Ureter (tissue), 1 donor: ENCODE results near the gene ZCCHC14. TPM values are rescaled to one million over a fixed set of nuclear protein-coding genes. Genes with fewer than 3 reads are reported as not detected.

ENCODE experiments used
- DNase-seq: peaks from one replicate; pipeline ENCODE4 v3.0.0-alpha.2; 2020; ENCODE audit warnings: low spot score
- total RNA-seq: library from RNA; stranded (reverse); gene quantifications from one replicate; pipeline ENCODE4 v1.2.4, GENCODE V29; 2023
- donor health status: DM: yes; HTN: yes; CAD: no.

ZCCHC14 gene
- total RNA-seq, 1 donor from 2014 or later, result 27.2 TPM

DNA sequence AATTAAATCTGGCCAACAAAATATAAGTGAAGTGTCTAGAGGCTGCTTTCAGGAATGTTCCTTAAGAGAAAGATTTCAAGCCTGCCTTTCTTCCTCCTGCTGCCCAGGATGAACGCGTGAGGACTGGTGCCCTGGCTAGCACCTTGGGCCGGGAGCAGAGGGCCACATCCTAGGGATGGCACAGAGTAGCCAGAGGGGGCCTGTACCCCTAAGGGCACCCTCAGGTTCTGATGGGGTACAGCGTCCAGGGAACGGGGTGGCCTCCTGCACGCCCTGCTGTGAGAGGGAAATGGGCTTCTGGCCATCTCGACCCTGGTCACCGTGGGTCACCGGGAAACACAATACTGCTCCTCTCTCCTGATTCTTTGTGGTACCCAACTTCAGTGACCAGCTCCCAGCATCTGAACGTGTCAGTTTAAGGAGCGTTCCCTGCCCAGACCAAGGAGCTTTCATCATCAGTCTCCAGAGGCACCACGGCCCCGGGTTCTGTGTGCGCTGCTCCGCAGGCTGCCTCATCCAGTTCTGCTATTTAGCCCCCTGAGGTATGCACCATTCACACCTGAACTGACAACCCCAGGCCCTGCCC, 60.4 kb downstream of the ZCCHC14 start:
- DNase-seq, result no peak

GRCh38 chr16:87431926-87432325, 60.9 kb downstream of the ZCCHC14 start:
- DNase-seq, result no peak

DNA sequence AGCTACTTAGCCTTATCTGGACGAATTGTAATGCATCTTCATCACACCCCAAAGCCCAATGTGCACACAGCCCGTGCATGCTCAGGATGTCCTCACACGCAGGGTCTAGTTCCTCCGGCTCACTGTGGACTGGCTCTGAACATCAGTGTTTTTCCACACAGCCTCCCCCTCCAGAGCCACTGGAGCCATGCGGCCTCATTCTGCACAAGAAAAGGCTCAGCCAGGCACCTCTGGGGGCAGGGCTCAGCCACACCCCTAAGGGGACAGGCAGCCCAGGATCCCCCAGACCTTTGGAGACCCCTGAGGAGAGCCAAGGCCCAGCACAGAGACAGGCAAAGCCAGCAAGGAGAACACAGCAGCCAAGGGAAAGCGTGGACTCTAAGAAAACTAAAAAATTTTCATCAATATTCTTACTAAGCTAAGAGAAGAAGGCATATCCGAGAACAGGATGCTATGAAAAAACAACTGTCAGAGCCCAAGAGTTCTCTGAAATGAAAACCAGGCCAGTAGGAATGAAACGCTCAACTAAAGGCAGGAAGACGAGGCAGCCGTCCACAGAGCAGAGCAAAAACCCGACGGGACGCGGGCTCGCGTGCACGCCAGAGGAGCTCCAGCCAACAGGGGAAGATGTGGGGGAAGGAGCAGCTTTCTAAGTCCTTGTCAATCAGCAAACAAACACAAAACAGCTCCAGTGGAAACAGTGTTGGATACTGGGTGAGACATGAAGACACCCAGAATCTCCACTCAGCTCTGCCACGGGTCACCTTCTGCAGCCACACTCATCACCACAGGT, 66.2 kb downstream of the ZCCHC14 start:
- no peak for DNase-seq

DNA sequence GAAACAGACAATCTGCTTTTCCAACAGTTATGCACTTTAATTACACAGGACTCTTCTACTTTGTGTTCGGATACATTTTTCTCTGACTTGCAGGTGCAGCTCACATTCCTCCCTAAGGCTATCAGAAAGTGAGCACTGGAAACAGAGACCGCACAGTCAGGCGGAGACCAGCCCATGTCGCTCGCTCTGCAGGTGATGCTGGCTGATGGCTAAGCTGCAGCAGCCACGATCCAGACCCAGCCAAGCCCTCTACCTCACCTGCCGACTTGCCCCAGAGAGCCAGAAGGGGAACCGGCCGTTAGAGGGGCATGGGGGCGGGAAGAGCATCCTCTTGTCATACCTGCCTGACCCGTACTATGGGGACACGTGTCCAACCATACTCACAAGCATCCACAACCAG, 66.9 kb downstream of the ZCCHC14 start:
- DNase-seq, result no peak

DNA sequence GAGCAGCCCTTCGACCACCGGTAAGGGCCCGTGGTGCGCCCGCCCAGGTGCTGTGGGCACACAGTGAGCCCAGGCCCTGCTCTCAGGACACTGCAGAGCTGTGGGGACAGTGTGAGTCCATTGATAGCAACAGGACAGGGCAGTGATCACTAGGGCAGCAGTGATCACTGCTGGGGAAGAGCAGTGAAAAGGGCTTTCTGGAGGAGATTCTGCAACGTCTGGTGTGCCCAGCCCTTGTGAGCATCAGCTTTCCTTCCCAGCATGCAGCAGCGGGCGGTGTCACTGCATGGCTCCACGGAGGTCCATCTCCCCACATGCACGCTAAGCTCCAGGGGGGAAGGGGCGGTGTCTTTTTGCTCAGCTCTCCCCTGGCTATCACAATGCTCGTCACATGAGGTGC, 68.6 kb downstream of the ZCCHC14 start:
- no peak for DNase-seq

- no peak for DNase-seq
Observed at GRCh38 chr16:87423429-87423828, 69.4 kb downstream of the ZCCHC14 start.

GRCh38 chr16:87422106-87422505, 70.7 kb downstream of the ZCCHC14 start:
- DNase-seq, result no peak

GRCh38 chr16:87421003-87421912, 71.6 kb downstream of the ZCCHC14 start:
- DNase-seq, result no peak

DNA sequence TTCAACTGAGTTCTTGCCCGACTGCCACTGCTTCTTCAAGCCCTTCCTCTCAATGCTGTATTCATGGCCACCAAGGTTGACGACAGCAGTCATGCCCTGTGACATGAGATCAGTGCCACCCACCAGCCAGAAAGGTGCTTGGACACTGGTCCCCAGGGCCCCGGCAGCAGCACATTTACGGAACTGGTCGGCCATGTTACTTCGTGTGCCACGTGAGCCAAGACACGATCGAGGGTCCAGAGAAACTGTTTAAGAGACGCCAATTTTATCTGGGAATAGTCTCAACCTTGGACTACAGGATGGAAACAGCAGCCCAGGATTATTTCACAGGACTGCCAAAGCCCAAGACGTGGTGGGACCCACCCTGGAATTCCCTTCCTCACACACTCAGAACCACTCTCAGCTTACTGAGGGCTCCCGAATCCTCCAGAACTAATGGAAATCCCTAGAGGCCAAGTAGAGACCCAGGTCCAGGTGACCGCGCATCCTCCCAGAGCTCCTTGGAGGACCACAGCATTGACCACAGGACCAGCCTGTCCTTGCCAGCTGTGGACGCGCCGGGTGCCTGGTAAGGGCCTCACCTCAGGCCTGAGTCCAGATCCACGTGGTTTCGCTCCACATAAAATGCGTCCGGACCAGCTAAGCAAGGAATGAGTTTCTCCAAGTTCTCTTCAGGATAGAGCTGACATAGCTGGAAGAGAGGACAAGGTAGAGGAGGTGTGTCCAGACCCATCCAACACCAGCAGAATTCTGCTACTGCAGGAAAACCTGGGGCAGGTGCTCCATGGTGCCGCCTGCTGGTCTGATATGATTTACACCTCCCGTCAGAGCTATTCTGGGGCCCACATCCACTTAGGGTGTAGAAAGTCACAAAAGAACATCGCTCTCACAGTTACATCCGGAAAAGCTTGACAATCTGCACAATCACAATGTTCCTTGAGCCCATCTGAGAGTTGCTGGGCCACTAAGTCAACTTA, 72.5 kb downstream of the ZCCHC14 start:
- no peak for DNase-seq

- no peak for DNase-seq
Observed at GRCh38 chr16:87418644-87419043, 74.2 kb downstream of the ZCCHC14 start.

GRCh38 chr16:87418216-87418615, 74.6 kb downstream of the ZCCHC14 start:
- no peak for DNase-seq

DNA sequence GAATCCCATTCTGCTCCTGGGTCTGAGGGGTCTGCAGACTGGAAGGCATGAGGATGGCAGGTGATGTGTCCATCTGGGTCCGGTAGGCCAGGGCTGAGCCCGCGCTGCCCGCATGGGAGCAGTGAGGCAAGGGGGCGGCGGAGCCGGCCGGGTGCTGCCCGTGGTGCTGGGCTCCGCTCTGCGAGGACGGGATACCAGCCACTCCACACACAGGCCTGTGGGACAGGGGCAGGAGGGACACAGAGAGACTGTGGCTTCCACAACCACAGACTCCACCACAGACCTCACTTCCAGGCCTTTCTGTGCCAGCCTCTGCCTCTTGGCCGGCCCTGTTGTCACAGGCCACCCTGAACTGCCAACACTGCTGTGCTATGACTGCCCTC, 75.3 kb downstream of the ZCCHC14 start:
- no peak for DNase-seq

DNA sequence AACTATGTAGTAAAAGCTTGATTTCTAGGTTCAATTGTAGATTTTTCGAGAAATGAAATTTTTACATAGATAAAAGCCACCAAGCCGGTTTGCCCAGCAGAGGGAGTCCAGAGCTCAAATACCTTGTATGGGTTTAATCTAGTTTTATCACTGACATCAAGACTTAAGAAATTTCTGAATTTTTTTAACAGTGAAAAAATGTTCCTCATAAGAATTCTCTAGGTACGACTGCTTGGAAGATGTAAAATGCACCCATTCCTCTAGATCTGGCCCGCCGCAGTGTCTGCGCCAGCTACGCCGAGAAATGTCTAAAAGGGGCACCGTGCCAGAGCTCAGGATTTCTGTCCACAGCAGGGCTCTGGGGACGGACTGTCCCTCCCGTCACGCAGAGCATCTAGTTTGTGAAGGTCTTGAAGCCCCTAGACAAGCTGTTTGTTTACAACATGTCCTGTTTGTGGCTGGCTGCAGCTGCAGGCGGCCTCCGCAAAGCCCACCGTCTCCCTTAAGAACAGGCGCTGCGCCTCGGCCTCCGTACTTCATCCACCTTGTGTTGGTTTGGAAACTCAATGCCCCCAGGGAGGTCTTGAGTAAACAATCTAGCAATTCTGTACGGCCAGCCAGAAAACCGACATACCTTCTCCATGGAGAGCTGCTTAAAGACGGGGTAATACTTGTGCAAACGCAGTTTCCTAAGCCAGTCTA, 75.8 kb downstream of the ZCCHC14 start:
- DNase-seq, result no peak

DNA sequence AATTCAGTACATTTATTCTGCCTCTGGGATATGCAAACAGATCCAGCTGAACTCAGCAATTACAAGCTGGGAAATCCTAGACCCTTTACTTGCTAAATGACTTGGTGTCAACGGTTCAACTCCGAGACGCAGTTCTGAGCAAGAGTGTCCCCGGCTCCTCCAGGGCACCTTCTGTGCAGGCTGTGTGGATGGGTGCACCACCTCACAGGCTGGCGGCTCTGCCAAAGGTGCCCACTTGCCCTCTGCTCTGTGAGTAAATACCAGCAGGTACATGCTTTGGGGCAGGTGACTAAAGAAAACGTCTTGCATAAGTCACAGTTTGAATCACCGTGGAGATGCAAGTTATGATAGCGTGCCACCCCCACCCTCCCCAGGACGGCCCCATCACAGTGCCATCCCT, 77.4 kb downstream of the ZCCHC14 start:
- DNase-seq, result no peak

- no peak for DNase-seq
Observed at GRCh38 chr16:87414251-87414680, 78.6 kb downstream of the ZCCHC14 start.

- no peak for DNase-seq
Observed at GRCh38 chr16:87412996-87413421, 79.8 kb downstream of the ZCCHC14 start.

- DNase-seq, result no peak
Observed at GRCh38 chr16:87412371-87412995, 80.3 kb downstream of the ZCCHC14 start.

DNA sequence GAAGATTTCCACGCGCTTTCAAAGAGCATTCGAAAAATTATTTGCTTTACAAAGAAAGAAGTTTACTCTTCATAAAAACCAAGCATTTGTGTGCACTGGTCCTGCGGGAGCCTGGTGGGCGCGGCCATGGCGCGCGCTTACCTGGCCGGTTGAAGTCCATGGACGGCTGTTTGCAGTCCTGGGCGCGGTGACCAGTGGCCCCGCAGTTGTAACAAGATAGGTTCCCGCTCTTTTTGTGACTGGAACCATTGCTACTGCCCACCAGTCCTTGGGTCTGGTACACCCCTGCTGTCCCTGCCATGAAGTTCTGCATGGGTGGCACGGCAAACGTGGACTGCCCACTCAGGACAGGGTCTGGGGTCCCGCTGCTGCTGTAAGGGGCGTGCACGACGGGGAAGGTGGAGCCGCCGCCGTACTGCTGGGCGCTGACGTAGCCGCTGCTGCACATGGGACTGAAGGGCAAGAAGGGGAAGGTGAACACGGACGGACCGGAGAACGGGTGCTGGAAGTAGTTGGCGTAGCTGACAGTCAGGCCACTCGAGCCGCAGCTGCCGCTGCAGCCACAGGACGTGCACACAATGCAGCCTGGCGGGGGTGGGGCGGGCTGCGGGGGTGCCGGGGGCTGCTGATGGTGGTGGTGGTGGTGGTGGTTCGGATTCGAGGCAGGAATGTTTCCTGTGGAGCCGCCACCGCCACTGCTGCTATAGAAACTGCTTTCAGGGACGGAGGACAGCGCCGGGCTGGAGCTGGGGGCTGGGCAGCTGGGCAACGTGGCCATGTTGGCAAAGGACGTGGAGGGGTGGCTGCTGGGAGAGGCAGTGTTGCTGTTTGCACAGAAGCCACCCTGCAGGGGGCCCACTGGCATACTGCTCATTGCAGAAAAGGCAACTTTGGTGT, 81.2 kb downstream of the ZCCHC14 start:
- no peak for DNase-seq

GRCh38 chr16:87410968-87411367, 81.9 kb downstream of the ZCCHC14 start:
- no peak for DNase-seq
